Osteoblast (primary cell): Measurements from ENCODE around the gene SAPCD2. TPM values are rescaled to one million over a fixed set of nuclear protein-coding genes. Genes with fewer than 3 reads are reported as not detected.

ENCODE experiments used
- DNase-seq: peaks from one replicate; pipeline ENCODE4 v3.0.0; 2011; ENCODE audit warnings: low spot score, mixed read lengths; ENCODE audit not compliant: insufficient read length; ENCODE audit errors: missing footprints
- H2AFZ ChIP-seq: 2 replicates; pipeline ENCODE4 v1.6.0; 2011; ENCODE audit warnings: mild to moderate bottlenecking, low read length
- H3K27ac ChIP-seq: 2 replicates; pipeline ENCODE4 v1.5.1; 2011; ENCODE audit warnings: mild to moderate bottlenecking, low read depth, low read length, moderate library complexity
- H3K27me3 ChIP-seq: 2 replicates; pipeline ENCODE4 v1.6.0; 2012; ENCODE audit warnings: mild to moderate bottlenecking, control low read depth, inconsistent platforms, low read length, moderate library complexity; ENCODE audit not compliant: insufficient read depth
- H3K36me3 ChIP-seq: 2 replicates; pipeline ENCODE4 v1.5.1; 2011; ENCODE audit warnings: mild to moderate bottlenecking, low read length, control low read depth, moderate library complexity; ENCODE audit not compliant: insufficient read depth
- H3K4me1 ChIP-seq: 2 replicates; pipeline ENCODE4 v1.5.1; 2011; ENCODE audit warnings: mild to moderate bottlenecking, low read length, control low read depth, moderate library complexity; ENCODE audit not compliant: insufficient read depth
- H3K4me2 ChIP-seq: 2 replicates; pipeline ENCODE4 v1.6.0; 2011; ENCODE audit warnings: mild to moderate bottlenecking, low read length; ENCODE audit not compliant: insufficient read depth
- H3K4me3 ChIP-seq: fragments of 200-600 bp; sonication (generic); 3 replicates; pipeline ENCODE4 v1.5.1; 2012; ENCODE audit warnings: mild to moderate bottlenecking, low read length, inconsistent platforms; ENCODE audit not compliant: insufficient read depth
- H3K79me2 ChIP-seq: 2 replicates; pipeline ENCODE4 v1.6.0; 2012; ENCODE audit warnings: mild to moderate bottlenecking, low read length, control low read depth, inconsistent platforms; ENCODE audit not compliant: insufficient read depth
- H3K9me3 ChIP-seq: 2 replicates; pipeline ENCODE4 v1.5.1; 2011; ENCODE audit warnings: low read depth, low read length, control low read depth
- H4K20me1 ChIP-seq: 2 replicates; pipeline ENCODE4 v1.6.0; 2012; ENCODE audit warnings: mild to moderate bottlenecking, low read length, control low read depth; ENCODE audit not compliant: insufficient read depth
- total RNA-seq: library from RNA; depleted of rRNA; stranded (reverse); fragments of >200 nt; gene quantifications from 2 replicates; pipeline ENCODE4 v1.2.3, GENCODE V29; 2012
- TF ChIP-seq, protein P1 (sequence below): IDR thresholded peaks from 2 replicates; pipeline ENCODE4 v1.5.1; 2011; ENCODE audit warnings: mild to moderate bottlenecking, low read depth, low read length, moderate library complexity; ENCODE audit errors: extremely low read depth

Gene SAPCD2
- total RNA-seq, 1 donor = 1.1 TPM

DNA sequence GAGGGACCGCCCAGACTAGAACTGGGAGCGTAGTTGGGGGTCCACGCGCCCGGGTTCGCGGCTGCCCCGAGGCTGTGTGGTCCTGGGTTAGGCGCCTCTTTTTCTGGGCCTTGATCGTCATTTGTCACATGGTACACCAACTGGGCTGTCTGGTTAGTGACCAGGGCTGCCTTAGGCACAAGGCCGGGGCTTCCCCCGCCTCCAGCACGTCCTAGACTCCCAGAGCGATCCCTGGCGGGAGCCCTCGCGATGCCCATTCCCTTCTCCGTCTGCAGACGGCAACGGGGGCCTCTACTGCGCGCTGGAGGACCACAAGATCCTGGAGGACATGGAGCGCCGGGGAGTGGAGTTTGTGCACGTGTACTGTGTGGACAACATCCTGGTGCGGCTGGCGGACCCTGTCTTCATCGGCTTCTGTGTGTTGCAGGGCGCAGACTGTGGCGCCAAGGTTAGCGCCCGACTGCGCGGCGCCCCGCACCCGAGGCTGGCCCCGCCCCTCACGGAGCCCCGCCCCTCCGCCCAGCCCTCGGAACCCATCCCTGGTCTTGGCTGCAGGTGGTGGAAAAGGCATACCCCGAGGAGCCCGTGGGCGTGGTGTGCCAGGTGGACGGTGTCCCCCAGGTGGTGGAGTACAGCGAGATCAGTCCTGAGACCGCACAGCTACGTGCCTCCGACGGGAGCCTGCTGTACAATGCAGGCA, 8.5 kb upstream of the SAPCD2 start:
- no peaks in the 10 kb centered on the region for H3K27me3 ChIP-seq

DNA sequence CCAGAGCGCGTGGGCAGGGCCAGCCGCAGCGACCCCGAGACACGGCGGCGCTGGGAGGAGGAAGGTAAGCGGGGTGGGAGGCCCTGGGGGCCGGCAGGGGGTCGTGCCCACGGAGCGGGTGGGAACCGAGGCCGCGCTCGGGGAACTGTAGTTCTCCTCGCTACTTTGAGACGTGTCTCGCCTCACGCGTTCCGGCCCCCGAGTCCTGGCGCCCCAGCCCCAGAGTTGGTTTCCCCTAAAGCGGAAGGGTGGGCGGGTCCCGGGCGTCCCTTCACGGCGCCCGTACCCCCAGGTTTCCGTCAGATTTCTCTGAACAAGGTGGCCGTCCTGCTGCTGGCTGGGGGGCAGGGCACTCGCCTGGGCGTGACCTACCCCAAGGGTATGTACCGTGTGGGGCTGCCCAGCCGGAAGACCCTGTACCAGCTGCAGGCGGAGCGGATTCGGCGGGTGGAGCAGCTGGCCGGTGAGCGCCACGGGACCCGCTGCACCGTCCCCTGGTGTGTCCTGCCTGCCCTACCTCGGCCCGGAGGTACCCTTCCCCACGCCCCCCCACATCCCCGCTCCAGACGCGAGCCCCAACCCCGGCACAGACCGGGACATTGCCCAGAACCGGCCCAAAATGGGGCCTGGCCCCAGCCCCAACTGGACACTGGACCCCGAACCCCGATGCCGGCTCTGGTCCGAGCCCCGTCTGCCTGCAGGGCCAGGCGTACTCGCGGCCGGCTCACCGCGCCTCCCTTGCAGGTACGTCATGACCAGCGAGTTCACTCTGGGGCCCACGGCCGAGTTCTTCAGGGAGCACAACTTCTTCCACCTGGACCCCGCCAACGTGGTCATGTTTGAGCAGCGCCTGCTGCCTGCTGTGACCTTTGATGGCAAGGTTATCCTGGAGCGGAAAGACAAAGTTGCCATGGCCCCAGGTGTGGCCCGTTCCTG, 7.7 kb upstream of the SAPCD2 start:
- Histone ChIP-seq H3K4me3 (peak overlapping the region; percentile 79), H3K4me1 (peaks cover 7% of the 10 kb centered on the region), H3K4me2 (peak overlapping the region; percentile 85), H3K9me3 (no peaks in the 10 kb centered on the region), H3K79me2 (peaks cover 42% of the 10 kb centered on the region), H2AFZ (no peak overlapping the region), H4K20me1 (peaks cover 6% of the 10 kb centered on the region), H3K27ac (no peak overlapping the region), H3K36me3 (peaks cover 23% of the 10 kb centered on the region), H3K27me3 (no peaks in the 10 kb centered on the region)
- DNase-seq = peak; percentile 91
- TF ChIP-seq, protein P1, sequence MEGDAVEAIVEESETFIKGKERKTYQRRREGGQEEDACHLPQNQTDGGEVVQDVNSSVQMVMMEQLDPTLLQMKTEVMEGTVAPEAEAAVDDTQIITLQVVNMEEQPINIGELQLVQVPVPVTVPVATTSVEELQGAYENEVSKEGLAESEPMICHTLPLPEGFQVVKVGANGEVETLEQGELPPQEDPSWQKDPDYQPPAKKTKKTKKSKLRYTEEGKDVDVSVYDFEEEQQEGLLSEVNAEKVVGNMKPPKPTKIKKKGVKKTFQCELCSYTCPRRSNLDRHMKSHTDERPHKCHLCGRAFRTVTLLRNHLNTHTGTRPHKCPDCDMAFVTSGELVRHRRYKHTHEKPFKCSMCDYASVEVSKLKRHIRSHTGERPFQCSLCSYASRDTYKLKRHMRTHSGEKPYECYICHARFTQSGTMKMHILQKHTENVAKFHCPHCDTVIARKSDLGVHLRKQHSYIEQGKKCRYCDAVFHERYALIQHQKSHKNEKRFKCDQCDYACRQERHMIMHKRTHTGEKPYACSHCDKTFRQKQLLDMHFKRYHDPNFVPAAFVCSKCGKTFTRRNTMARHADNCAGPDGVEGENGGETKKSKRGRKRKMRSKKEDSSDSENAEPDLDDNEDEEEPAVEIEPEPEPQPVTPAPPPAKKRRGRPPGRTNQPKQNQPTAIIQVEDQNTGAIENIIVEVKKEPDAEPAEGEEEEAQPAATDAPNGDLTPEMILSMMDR = no peak

More for the DNA sequence above, 8.5 kb upstream of the SAPCD2 start:
- H3K4me2 ChIP-seq = peak overlapping the region; percentile 85
- H3K4me1 ChIP-seq = peaks cover 14% of the 10 kb centered on the region
- H3K79me2 ChIP-seq = peaks cover 42% of the 10 kb centered on the region
- H3K9me3 ChIP-seq = no peaks in the 10 kb centered on the region
- H3K36me3 ChIP-seq = peaks cover 23% of the 10 kb centered on the region
- H3K27ac ChIP-seq = no peak overlapping the region
- H3K4me3 ChIP-seq = peak overlapping the region; percentile 79
- no peak overlapping the region for H2AFZ ChIP-seq
- peaks cover 6% of the 10 kb centered on the region for H4K20me1 ChIP-seq
- peak; percentile 73 for DNase-seq
- TF ChIP-seq, protein P1 = no peak

DNA sequence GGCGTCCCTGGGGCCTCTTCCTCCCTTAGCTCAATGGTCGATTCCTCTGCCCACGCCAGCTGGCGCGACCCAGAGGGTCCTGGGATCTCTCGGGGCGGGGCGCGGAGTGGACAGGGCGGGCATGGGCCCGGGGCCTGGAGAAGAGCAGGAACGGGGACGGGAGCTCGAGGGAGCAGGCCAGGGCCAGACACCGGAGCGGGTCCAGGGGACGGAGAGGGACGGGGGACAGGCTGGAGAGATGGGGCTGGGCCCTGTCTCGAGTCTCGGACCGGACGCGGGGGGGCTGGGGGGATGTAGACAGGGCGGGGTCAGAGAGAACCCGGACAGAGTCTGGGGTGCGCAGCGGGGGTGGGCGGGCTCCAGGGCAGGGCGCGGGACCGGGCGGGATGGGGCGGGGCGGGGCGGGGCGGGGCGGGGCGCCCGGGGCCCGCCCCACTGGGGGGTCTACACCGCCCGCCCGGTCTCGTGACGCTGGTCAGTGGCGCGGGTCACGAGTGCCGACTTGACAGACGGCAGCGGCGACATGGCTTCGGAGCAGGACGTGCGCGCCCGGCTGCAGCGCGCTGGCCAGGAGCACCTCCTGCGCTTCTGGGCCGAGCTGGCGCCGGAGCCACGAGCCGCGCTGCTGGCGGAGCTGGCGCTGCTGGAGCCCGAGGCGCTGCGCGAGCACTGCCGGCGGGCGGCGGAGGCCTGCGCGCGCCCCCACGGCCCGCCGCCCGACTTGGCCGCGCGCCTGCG, 6.8 kb upstream of the SAPCD2 start, which contains the start of gene UAP1L1:
UAP1L1 (plus strand) TSS at position 508 of the 738 bp plus-strand sequence; CDS start at position 524, 16 bp downstream.
- H4K20me1 ChIP-seq = peaks cover 6% of the 10 kb centered on the region
- peak; percentile 95 for DNase-seq
- no peak within 1 kb of the TSS for H3K27ac ChIP-seq
- TF ChIP-seq, protein P1 = no peak
- no peaks in the 10 kb centered on the region for H3K27me3 ChIP-seq
- H3K79me2 ChIP-seq = peaks cover 41% of the 10 kb centered on the region
- peak within 1 kb of the TSS; percentile 79 for H3K4me3 ChIP-seq
- peaks cover 19% of the 10 kb centered on the region for H3K36me3 ChIP-seq
- H2AFZ ChIP-seq = peak within 1 kb of the TSS; percentile 83
- H3K9me3 ChIP-seq = no peaks in the 10 kb centered on the region
- no peaks in the 10 kb centered on the region for H3K4me1 ChIP-seq
- H3K4me2 ChIP-seq = peak within 1 kb of the TSS; percentile 85
